Activated CD8-positive, alpha-beta memory T cell treated with anti-CD3 and anti-CD28 coated beads for 1 hour (primary cell): ENCODE data around the gene CUX1.
"Not testable (repeated sequence)": the region's sequence is repeated elsewhere in the genome, so short reads cannot be mapped to it uniquely, and the experiment has no call there.

Experiments used
- DNase-seq, 2 donors: peaks; one replicate each; pipeline ENCODE4 v3.0.0-alpha.2; 2020; ENCODE audit warnings: low read depth in 1 of 2; ENCODE audit errors: extremely low read depth in 1 of 2

The CUX1 gene

DNA sequence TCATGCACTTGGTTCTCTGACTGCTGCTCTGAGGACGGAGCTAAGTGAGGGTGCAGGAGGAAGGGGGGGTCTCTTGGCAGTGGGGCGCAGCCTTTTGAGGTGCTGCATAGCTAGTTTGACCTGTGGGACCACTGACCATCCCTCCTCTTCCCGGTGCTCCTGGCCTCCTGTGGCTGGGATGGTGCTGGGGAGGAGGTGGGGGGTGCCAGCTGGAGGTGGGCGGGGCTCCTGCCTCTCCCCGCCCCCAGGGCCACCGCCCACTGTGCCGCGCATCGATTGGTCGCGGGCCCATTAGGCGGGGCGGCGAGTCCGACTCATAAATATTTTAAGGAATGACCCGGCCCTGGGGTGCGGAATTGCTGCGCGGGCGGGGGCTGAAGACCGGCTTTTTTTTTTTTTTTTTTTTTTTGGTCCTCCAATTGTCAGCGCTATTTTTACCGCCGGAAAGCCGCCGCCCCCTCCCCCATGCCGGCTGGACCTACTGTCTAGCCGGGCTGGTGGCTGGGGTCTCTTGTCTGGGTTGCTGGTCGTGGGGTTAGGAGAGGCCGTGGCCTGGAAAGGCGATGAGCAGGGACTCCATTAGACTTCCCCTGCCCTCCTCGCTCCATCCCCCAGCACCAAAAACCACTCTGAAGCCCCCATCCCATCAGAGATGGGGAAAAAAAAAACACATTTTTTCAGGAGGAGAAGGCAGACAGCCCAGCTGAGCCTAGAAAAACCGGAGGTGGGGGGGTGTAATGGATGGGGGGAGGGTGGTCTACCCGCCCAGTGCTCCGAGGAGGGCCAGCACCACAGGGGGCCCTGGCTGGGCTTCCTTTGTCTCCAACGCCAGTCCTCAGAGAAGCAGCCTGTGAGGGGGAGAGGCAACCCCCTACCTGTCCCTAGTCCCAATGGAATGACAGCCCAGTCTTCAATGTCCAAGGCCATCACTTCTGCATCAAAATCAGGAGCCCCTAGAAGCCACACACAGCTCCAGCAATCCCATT lies 475.7 kb downstream of the CUX1 start:
- DNase-seq = no peak

DNA sequence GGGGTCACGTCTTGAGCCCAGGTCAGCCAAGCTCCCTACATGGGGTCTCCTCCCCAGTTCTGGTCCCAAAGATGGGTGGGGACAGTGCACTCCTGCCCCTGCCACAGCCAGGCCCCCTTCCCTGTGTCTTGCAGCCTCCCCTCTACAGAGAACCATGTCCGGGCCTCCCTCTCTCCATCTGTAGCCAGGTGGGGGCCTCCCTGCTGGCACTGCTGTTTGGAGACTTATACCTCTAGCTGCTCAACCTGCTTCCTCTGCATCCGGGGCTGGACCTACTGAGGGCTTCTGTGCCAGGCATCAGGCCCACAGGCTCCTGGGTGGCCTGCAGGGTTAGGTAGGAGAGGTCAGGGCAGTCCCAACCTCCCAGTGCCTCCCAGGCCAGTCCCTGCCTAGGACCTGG lies 477.2 kb downstream of the CUX1 start:
- no peak for DNase-seq

DNA sequence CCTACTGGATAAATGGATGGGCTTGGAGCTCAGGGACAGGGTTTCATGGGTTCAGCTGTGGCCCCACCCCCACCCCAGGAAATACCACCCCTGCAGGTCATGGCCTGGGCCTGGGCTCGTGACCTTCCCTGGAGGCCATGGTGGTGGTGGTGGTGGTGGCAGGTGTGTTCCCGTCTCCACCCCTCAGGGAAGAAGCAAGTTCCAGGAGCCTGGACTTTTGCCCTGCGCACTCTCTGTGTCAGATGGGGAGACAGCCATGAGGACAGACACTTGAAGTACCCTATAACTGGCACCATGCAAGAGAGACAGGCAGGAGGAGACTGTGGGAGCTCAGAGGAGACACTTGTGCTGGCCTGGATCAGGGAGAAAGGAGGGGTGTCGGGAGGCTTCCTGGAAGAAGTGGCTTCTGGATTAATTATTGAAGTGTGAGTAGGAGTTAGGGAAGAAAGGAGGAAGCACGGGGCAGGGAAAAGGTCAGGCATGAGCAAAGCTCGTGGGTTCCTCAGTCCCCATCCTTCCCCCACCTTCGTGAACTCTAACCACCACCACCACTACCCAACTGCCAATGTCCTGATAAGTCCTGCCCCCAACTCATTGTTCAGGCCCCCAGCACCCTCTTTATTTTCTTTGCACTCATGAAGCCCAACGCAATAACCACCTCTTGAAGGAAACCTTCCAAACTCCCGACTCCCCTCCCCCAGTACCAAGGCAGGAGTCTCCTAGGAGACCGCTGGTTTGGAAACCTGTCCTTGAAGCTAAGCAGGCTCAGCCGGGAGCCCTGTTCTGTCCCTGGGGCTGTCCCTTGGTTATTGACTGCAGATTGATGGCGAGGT lies 478.1 kb downstream of the CUX1 start:
- DNase-seq = no peak

DNA sequence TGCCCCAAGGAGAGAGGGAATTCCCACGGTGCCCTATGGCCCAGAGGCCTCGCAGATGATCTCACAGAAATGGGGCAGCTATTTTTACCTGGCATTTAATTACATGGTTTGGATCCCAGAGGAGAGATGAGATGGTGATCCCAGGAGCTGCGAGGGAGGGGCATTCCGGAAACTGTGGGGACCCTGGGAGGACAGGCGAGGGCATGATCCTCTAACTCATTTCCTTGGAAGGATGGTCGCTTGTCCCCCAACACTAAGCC lies 478.7 kb downstream of the CUX1 start:
- DNase-seq = no peak

DNA sequence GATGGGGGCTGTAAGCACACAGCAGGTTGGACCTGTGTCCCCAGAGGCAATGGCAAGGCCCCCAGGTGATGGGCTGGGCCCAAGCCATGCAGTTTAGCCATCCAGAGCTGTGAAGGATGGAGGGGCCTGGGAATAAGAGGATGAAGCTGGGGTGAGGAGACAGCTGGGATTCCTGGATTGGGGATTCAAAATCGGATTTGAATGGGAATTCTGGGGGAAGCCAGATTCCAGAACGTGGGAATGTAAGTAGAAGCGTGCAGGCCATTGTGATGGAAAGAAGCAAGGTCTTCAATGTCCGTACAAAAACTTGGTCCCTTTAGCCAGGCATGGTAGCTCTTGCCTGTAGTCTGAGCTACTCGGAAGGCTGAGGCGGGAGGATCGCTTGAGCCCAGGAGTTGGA lies 479.1 kb downstream of the CUX1 start:
- no peak for DNase-seq

DNA sequence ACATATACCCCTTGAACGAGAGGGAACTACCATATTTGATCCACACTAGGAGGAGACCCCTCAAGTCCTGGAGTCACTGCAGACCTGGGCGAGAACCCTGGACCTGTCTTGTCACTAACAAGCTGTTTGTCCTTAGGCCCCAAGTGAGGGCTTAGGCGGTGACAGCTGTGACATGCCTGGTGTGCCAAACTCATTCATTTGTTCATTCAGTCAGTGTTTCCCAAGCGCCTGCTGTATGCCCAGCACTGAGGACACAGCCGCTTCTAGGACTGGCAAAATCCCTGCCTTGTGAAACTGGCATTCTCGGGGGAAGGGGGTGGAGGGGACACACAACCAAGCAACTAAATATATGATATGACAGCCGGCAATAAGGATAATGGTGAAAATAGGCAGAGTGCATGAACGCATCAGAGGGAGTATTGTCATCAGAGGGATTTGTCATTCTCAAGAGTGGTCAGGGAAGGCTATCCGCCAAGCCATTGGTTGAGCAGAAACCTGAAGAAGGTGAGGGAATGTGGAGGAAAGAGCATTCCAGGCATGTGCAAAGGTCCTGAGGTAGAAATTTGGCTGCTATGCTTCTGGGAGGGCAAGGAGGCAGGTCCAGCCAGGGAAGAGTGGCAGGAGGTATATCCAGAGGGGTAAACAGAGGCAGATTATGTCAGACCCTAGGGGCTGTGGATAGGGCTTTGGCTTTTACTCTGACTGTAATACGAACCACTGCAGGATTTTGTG lies 480.2 kb downstream of the CUX1 start:
- no peak for DNase-seq

DNA sequence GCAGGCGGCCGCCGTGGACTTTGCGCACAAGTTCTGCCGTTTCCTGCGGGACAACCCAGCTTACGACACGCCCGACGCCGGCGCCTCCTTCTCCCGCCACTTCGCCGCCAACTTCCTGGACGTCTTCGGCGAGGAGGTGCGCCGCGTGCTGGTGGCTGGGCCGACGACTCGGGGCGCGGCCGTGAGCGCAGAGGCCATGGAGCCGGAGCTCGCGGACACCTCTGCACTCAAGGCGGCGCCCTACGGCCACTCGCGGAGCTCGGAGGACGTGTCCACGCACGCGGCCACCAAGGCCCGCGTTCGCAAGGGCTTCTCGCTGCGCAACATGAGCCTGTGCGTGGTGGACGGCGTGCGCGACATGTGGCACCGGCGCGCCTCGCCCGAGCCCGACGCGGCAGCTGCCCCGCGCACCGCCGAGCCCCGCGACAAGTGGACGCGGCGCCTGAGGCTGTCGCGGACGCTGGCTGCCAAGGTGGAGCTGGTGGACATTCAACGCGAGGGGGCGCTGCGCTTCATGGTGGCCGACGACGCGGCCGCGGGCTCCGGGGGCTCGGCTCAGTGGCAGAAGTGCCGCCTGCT lies 483.3 kb downstream of the CUX1 start:
- no peak for DNase-seq

DNA sequence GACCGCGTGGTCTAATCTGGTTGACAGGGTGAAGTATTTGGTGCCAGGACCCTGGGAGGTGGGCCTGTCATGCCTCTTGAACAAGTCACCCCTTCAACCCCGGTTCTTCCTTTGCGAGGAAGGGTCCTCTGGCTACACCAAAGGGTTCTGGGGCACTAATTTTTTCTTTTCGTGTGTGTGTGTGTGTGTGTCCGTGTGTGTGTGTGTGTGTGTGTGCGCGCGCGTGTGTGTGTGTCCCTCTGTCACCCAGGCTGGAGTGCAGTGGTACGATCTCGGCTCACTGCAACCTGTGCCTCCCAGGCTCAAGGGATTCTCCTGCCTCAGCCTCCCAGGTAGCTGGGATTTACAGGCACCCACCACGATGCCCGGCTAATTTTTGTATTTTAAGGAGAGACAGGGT lies 483.9 kb downstream of the CUX1 start:
- not testable (repeated sequence) for DNase-seq

DNA sequence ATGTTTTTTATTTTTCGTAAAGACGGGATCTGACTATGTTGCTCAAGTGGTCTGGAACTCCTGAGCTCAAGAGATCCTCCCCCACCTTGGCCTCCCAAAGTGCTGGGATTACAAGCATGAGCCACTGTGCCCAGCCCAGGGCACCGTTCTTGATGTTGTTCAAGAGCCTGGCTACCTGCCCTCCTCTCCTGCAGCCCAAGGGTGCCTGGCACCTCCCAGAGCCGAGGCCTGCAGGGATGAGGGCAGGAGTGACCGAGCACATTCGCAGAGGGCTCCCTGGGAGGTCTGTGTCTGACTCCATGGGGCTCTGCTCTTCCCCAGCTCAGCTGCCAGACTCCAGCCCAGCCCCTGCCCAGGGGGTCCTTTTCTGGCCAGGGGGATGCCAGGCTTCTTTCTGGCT lies 484.6 kb downstream of the CUX1 start:
- DNase-seq = no peak

DNA sequence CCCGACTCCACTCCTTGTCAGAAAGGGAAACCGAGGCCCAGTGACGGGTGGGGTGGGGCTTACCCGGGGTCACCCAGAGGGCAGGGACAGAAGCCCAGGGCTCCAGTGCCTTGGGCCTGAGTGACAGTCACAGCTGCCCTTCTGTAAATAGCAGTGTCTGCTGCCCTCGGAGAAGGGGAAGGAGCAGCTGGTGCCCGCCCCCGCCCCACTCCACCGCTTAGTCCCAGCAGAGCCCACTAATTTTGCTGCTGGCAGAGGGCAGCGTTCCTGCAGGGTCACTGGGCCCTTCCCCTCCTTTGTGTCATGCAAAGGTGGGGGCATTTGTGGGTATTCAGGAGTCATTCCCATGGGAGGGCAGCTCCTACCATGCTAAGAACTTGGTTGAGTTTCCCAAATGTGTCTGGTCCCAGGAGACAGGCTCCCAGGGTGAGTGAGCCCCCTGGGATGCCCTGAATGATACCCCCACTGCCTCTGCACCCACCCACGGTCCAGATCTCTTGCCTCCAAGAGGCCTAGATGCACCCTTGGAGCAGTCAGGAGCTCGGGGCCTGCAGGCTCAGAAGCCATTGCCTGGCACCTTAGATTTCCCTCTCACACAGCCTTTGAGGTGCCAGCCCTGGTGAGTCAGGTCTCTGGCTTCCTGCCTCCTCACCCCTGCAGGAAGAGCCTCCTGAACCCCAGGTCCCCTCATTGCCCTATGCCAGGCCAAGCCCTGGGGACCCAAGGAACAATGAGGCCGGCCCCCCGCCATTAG lies 486.4 kb downstream of the CUX1 start:
- no peak for DNase-seq

DNA sequence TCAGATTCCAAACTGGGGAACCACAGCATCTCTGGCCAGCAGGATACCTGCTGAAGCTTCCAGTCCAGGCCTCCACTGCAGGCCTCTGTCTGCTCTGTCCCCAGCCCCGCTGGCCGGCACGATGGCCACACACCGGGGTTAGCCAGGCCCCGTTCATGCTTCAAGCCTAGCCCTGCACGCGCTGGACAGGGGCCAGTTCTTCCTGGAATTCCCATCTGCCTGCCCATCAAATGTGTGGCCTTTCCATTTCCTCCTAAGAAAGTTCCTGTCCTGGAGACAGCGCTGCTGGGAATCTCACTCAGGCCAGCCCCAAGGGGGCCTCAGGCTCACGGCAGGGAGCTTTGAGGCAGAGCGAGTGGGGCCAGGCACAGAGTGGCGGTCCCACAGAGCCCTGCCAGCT lies 487.2 kb downstream of the CUX1 start:
- no peak for DNase-seq

DNA sequence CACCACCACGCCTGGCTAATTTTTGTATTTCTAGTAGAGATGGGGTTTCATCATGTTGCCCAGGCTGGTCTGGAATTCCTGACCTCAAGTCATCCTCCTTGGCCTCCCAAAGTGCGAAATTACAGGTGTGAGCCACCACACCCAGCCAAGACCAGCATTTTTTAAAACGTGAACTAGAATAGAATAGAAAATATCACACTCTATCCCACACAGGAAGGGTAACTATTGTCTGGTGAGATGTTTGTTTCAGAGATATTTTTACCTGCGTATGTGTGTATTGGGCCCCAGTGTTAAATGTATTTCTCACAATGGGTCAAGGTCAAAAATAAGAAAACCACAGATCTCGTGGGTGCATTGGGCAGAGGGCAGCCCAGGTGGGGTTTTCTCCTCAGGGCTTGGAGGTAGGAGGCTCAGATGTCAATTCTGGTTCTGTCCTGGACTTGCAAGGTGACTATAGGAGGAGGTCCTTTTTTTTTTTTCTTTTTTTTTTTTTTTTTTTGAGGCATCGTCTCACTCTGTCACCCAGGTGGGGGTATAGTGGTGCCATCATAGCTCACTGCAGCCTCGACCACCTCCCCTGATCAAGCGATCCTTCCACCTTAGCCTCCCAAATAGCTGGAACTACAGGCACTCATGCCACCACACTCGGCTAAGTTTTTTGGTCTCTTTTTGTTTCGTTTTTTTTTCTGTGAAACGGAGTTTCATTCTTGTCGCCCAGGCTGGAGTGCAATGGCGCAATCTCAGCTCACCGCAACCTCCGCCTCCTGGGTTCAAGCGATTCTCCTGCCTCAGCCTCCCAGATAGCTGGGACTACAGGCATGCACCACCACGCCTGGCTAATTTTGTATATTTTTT lies 488.2 kb downstream of the CUX1 start:
- DNase-seq = no peak

DNA sequence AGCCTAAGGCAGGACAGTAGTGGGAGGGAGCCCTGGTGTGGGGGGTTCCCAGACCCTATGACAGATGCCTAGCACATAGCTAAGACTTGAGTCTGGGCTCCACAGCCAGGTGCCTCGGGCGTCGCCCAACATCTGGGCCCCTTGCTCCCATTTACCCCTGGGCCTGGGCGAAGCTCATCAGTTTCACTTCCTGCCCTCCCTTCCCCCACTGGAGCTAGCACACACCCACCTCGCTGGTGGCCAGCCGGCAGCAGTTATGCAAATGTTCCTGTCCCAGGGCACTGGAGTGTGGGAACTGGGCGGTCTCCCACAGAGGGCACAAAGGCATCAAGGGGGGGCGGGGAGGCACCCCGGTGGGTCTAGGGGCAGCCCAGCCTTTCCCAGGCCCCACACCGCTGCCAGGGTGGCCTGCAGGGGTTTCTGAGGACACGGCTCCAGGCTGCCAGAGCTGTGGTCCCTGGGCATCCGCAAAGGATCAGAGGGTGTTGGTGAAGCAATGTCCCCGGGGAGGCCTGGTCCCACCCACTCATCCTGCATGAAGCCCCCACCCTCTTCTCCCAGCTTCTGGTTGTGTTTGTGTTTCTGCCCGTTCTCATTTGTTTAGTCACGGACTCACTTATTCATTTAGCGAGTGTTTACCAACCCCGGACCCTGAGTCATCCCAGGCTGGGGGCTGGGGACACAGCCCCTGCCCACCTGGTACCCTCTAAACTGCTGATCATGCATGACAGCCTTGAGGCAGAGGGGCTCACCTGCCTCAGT lies 489.7 kb downstream of the CUX1 start:
- DNase-seq = no peak

DNA sequence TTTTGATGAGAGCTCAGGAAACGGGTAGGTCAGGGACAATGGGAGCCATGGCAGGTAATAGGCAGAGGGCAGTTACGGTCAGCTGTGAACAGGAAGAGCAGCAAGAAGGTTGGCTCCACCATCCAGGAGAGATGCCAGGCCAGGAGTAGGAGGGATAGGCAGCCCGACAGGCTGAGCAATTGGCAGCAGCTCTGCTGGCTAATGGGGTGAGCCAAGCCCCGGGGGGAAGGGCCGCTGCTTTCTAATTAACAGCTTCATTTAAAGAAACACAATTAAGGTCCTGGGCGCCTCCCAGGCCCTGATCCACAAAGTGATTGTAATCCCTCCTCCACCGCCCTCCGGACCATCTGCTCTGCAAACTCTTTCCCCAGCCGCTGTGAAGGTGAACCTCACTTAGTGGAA lies 493.0 kb downstream of the CUX1 start:
- DNase-seq = no peak

DNA sequence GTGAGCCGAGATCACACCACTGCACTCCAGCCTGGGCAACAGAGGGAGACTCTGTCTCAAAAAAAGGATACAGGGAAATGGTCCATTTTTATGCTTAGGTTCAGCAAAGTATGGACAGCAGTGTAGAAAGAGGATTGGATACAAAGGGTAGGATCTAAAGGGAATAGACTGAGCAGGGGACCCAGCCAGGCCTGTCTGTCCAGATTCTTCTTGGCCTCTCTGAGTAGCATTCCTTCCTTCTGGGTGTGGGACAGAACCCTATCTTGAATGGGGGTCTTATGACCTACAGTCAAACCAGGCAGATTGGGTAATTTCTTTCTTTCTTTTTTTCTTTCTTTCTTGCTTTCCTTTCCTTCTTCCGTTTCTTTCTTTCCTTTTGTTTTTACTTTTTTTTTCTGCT lies 494.9 kb downstream of the CUX1 start:
- DNase-seq = no peak

DNA sequence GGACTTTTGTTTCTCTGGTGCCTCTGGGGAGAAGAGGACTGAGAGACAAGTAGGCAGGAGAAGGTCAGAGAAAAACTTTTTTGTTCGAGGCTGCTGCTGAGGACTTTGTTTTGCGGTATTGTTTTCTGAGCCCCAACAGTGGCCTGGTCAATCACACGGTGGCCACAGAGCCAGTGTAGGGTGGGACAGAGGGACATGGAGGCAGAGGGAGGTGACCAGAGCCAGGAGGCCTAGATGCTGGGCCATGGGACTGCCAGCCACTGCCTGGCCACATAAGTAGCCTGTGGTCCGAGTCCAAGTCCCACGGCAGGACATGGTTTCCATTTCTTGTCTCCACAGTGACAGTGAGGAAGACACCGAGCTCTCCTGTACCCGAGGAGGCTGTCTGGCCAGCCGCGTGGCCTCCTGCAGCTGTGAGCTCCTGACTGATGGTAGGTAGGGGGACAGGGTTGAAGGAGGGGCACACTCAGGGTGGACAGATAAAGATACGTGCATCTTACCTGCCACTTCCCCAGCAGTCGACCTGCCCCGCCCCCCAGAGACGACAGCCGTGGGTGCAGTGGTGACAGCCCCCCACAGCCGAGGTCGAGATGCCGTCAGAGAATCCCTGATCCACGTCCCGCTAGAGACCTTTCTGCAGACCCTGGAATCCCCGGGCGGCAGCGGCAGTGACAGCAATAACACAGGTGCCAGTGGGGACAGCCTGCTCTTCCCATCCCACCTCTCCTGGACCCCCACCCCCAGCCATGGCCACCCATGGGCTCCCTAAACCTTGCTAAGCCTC lies 496.8 kb downstream of the CUX1 start:
- no peak for DNase-seq

DNA sequence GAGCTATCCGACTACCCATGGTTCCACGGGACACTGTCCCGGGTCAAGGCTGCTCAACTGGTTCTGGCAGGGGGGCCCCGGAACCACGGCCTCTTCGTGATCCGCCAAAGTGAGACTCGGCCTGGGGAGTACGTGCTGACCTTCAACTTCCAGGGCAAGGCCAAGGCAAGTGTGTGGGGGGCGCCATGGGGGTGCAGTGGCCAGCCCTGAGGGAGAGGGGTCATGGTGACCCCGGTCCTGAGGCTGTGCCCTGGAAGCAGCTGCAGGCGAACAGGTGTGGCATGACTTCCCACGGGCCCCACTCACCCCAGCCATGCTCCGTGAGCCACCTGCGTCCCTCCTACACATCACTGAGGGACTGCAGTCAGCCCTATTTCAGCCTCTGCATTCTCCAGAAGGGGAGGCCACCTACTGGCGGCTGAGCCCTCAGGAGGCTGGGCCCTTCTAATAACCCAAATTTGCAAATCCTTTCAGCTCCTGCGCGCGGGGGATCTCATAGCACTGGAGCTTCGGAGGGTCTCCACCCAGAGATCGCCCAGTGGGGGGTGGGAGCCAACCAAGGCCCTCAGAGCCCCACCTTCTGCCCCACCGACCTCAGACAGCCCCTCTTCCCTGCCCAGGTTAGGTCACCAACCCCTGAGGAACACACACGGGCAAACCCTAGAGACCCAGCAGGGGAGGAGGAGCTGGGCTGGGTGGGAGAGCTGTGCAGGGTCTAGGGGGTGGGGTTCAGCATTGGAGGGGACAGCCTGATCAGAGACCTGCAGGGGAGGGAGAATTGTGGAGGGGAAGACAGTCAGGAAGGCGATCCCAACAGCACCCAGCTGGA lies 500.0 kb downstream of the CUX1 start:
- DNase-seq = no peak
